Skeletal muscle cell (primary cell): ENCODE results near the gene VPS13D.
"Not testable (repeated sequence)": the region's sequence is repeated elsewhere in the genome, so short reads cannot be mapped to it uniquely, and the experiment has no call there.

Source experiments
- DNase-seq: peaks from one replicate; pipeline ENCODE4 v3.0.0-alpha.2; 2010; ENCODE audit warnings: low read depth
- H3K4me3 ChIP-seq: 2 replicates; pipeline ENCODE4 v1.5.1; 2011; ENCODE audit warnings: low read depth, mild to moderate bottlenecking, control low read depth, low read length, moderate library complexity

Gene VPS13D

GRCh38 chr1:12384836-12385456, 155.1 kb downstream of the VPS13D start:
- no peak overlapping the region for H3K4me3 ChIP-seq
- DNase-seq: no peak

GRCh38 chr1:12386130-12386529, 156.3 kb downstream of the VPS13D start:
- no peak overlapping the region for H3K4me3 ChIP-seq
- DNase-seq: no peak

DNA sequence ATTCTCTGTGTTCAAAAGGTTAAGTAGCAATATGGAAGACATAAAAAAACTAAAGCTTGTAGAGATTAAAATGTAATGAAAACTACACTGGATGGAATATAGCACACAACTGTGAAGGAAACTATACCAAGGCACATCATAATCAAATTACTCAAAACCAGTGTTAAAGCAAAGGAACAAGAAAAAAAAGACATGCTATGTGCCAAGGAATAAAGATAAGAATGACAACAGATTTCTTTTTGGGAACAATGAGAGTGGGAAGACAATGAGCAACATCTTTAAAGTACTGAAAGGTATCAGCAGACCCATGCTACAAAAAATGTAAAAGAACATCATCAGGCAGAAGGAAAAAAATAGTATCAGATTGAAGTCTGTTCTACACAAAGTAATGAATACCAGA, 157.8 kb downstream of the VPS13D start:
- no peak for DNase-seq
- no peak overlapping the region for H3K4me3 ChIP-seq

- H3K4me3 ChIP-seq: not testable (repeated sequence)
Measured at GRCh38 chr1:12390296-12390695, 160.5 kb downstream of the VPS13D start.

DNA sequence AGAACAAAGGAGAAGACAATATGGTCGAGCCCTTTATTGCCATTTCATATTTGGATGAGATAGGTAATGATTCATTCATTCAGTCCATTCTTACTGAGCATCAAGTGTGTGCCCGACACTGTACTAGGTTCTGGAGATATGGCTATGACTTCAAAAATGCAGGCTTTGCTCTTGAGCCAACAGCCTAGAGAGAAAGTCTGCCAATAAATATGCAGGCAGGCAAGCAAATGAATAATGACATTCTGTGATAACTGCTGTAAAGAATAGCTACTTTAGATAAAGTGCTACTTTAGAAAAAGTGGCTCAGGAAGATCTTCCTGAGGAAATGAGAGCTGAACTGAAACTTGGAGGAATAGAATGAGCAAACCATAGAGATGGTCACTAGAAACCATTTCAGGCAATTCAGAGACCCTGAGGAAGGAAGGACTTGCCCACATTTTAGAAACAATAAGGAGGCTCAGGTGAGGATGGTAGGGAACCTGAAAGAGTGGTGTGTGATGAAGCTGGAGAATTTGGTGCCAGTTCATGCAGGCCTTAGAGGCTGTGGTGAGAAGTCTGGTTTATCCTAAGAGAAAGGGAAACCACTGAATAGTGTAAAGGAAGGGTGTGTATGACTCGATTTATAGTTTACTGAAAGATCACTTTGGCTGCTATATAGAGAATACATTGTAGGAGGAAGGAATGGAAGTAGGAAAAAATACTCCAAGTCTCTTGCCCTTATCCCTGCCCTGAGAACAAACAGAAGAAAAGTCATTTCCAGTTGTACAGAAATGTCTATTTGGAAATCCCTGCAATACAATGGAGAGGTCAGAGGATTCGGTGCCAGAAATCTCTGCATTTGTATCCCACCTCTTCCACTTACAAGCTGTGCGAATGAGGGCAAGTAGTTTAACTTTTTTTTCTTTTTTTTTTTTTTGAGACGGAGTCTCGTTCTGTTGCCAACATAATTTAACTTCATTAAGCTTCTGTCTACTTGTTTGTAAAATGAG, 167.9 kb downstream of the VPS13D start:
- no peak for DNase-seq
- H3K4me3 ChIP-seq: no peak overlapping the region

More at GRCh38 chr1:12390296-12390695, 160.5 kb downstream of the VPS13D start:
- not testable (repeated sequence) for DNase-seq

DNA sequence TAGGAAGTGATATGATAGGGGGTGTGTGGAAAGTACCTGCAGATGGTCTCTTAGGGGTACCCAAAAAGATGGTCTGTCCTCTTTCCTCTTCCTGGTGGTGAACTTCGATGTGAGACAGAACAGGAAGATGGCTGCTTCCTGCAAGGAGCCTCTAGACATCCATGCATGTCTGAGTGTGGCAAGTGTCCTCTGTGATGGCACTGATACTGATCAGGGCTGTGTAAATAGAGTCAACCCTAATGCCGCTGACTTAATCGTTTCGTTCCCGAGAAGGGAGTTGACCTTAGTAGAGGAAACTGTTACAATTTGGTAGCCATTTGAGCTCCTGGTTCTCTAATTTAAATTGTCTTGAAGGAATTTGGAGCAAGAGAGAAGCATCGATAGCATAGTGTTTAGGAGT, 168.6 kb downstream of the VPS13D start:
- H3K4me3 ChIP-seq: no peak overlapping the region
- DNase-seq: no peak

GRCh38 chr1:12400027-12400693, 170.3 kb downstream of the VPS13D start:
- H3K4me3 ChIP-seq: no peak overlapping the region
- no peak for DNase-seq

DNA sequence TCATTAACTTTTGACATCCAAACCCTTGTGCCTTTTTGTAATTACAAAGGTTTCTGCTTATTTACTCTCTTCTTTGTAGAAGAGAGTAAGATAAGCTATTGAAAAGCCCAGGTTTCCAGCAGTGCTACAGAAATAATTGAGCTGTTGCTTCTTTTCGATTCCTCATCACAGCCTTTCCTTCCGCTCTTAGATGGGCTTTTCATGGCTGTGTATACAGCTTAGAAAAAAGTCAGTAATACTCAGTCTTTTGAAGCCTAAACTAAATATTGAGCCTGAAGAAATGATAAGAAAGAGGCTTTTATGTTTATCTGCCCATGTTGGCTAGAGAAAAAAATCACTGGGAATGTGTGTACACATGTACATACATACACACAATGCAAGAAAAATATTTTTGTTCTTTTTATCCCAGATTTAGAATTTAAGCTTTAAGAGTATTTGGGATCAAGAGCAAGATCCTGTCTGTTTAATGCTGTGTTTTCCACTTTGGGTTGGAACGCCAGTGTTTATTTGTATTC, 172.4 kb downstream of the VPS13D start:
- H3K4me3 ChIP-seq: no peak overlapping the region
- no peak for DNase-seq

- no peak overlapping the region for H3K4me3 ChIP-seq
- DNase-seq: no peak
Measured at GRCh38 chr1:12402842-12403241, 173.0 kb downstream of the VPS13D start.

- DNase-seq: no peak
- H3K4me3 ChIP-seq: no peak overlapping the region
Measured at GRCh38 chr1:12404918-12405317, 175.1 kb downstream of the VPS13D start.

GRCh38 chr1:12405325-12406210, 175.7 kb downstream of the VPS13D start:
- DNase-seq: no peak
- H3K4me3 ChIP-seq: no peak overlapping the region

DNA sequence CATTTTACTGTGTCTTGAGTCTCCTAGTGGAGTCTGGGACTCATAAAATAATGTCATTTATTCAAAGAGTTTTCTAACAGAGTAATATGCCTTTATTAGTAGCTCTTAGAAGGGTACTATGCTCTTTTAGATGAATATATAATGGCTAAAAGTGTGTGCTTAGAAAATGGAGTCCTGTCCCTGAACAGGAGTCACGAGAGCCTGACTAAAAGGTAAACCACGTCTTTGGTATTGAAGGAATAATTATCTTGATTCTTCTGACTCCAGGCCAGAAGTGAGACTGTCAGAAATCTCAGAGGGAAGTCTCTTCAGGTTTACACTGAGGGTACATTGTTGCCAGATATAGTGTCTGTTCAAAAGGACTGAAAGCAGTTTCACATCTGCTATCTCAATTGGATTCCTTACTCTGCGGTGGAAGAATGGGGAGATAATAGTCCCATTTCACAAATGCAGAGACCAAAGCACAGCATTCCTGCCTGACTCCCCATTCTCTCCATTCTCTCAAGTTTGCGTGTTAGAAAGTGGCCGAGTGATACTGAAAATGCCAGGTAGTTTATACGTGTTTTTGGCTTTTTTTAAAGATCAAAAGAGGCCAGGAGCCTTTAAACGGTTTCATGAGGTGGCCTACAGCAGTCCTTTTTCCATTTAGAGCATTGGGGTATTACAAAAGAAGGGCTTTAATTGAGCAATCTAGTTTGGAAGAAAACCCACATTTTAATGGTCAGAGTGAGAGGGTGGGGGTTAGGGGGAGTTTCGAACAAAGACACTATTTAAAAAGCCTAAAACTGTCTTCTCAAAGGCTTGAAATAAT, 176.6 kb downstream of the VPS13D start:
- DNase-seq: no peak
- no peak overlapping the region for H3K4me3 ChIP-seq

GRCh38 chr1:12407050-12407961, 177.5 kb downstream of the VPS13D start:
- DNase-seq: peak; percentile 25
- H3K4me3 ChIP-seq: no peak overlapping the region

DNA sequence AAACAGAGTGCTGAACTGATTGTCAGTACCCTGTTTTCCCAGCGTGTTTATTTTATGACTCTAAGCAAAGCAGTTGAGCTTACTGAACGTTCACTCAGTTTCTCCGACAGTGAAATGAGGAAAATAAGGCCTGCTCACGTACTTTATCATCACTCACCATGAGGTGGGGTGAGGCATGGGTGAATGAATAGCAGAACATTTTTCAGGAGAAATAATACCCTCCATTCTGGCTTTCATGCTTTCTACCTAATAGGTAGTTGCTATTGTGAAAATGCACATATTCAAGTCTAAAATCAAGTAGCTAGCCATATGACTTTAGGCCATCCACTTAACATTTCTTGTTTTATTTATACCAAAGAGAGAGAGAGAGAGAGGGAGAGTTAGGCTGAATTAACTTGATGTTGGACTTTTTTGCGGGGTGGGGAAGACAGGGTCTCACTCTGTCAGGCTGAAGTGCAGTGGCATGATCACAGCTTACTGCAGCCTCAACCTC, 178.2 kb downstream of the VPS13D start:
- H3K4me3 ChIP-seq: no peak overlapping the region

GRCh38 chr1:12408662-12409061, 178.8 kb downstream of the VPS13D start:
- H3K4me3 ChIP-seq: no peak overlapping the region
- no peak for DNase-seq

More for the DNA sequence above, 178.2 kb downstream of the VPS13D start:
- DNase-seq: no peak

DNA sequence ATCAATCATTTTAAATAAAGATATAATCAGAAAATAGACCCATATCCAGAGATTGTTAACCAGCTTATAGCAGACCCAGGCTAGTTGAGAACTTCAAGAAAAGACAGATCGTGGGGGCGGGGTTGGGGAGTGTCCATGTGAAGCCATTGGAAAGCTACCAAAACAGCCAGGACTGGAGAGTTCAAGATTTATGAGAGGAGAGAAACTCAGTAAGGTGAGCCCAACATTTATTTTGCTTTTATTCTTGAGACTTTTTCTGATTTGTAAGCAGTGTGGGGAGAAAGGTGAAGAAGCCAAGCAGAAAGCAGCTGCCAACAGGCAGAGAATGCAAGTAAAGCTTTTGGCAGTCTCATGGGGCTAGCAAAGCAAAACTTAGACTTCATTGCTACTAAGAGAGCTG, 179.9 kb downstream of the VPS13D start:
- H3K4me3 ChIP-seq: no peak overlapping the region
- no peak for DNase-seq

DNA sequence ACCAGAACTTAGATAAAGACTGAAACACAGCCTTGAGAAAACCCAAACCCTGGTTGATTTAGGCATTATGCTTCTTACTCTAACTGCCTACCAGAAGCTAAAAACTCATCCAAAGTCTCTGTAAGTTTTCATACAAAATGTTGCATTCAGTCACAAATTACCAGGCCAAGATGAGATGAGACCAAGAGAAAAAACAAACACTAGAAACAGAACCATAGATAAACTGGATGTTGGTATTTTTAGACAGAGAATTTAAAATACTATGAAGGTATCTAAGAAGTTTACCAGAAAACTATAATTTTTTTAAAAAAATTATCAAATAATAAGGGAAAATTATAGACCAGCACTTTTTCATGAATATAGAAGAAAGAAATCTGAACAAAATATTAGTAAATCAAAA, 180.5 kb downstream of the VPS13D start:
- no peak overlapping the region for H3K4me3 ChIP-seq
- DNase-seq: no peak
